GM10266 (cell line): ENCODE measurements around the gene MAZ.
"Not testable (repeated sequence)": the region's sequence is repeated elsewhere in the genome, so short reads cannot be mapped to it uniquely, and the experiment has no call there.

Source experiments
- DNase-seq: peaks from one replicate; pipeline ENCODE4 v3.0.0; 2012; ENCODE audit errors: extremely low spot score
- TF ChIP-seq, protein P1 (sequence below): IDR thresholded peaks from 2 replicates; pipeline ENCODE4 v1.5.1; 2012; ENCODE audit warnings: mild to moderate bottlenecking, low read depth; ENCODE audit not compliant: control insufficient read depth, insufficient read depth; ENCODE audit errors: missing control alignments

The MAZ gene

DNA sequence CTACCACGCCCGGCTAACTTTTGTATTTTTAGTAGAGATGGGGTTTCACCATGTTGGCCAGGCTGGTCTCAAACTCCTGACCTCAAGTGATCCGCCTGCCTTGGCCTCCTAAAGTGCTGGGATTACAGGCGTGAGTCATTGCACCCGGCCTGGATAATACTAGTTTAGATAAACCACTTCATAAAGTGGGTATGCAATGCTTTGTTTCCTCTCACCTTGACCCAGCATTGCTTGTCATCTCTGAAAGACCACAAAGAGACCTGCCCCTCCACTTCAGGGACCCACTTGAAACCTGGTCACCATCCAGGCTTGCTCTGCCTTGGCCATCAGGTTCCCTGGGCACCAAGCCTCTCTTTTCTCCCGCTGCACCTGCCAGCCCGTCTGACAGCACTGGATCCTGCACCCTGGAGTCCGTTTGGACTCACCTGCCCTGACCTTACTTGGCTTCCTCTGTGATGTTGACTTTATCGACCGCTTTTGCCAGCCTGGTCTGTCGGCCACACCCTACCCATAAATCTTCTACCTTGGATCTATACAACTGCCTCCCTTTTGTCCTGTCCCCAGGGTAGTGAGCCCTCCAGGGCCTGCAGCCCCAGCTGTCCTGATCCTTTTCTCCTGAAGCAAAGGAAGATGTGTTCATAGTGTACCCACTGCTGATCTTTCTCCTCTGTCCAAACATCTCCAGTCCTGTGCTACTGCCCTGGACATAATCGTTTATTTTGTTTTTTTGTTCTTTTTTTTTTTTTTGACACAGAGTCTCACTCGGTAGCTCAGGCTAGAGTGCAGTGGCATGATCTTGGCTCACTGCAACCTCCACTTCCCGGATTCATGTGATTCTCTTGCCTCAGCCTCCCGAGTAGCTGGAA is 40.9 kb upstream of the MAZ start:
- TF ChIP-seq, protein P1, sequence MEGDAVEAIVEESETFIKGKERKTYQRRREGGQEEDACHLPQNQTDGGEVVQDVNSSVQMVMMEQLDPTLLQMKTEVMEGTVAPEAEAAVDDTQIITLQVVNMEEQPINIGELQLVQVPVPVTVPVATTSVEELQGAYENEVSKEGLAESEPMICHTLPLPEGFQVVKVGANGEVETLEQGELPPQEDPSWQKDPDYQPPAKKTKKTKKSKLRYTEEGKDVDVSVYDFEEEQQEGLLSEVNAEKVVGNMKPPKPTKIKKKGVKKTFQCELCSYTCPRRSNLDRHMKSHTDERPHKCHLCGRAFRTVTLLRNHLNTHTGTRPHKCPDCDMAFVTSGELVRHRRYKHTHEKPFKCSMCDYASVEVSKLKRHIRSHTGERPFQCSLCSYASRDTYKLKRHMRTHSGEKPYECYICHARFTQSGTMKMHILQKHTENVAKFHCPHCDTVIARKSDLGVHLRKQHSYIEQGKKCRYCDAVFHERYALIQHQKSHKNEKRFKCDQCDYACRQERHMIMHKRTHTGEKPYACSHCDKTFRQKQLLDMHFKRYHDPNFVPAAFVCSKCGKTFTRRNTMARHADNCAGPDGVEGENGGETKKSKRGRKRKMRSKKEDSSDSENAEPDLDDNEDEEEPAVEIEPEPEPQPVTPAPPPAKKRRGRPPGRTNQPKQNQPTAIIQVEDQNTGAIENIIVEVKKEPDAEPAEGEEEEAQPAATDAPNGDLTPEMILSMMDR: no peak
- no peak for DNase-seq

DNA sequence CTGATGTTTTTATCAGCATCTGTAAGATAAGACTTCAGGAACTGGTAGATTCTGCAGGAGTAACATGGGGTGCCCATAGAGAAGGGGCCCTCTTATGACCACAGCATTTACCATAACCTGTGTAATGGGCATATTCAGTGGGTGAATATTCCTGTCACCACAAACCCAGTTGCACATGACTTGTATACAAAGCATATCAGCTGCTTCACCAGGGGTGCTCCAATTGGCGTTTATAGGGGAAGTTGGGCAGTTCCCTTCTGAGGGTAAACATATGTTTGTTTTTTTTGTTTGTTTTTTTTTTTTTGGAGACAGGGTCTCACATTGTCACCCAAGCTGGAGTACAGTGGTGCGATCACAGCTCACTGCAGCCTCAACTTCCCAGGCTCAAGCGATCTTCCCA is 39.8 kb upstream of the MAZ start:
- TF ChIP-seq, protein P1: no peak
- DNase-seq: no peak

DNA sequence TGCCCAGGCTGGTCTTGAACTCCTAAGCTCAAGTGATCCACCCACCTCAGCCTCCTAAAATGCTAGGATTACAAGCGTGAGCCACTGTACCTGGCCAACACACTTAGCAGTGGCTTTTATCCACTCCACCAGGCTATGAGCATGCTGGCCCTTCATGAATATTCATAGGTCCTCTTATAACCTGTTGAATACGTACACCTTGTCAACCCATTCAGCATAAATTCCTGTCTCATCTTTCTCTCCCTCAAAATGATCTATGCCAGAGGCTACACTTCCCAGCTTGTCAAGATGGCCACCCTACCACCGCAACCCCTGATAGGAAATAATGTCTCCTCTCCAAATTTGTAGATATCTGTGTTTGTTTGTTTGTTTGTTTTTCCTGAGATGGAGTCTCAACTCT is 39.3 kb upstream of the MAZ start:
- TF ChIP-seq, protein P1: no peak
- DNase-seq: no peak

DNA sequence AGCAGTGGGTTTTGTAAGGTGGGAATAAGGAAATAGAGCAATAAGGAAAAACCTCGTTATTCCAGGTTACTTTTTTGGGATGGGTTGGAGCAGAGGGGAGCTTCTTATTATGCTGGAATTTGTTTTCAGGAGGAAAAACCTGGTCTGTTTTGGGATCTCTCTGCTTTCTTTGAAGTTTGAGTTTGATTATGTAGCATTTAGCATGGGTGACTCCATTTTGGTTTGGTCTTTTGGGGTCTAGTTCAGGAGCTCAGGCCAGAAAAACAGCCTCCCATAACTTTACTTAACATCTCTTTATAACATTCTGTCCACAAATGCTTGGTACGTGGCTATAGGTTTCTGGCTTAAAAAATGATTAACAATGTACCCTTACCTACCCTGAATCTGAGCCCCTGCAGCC is 36.8 kb upstream of the MAZ start:
- TF ChIP-seq, protein P1: no peak
- no peak for DNase-seq

DNA sequence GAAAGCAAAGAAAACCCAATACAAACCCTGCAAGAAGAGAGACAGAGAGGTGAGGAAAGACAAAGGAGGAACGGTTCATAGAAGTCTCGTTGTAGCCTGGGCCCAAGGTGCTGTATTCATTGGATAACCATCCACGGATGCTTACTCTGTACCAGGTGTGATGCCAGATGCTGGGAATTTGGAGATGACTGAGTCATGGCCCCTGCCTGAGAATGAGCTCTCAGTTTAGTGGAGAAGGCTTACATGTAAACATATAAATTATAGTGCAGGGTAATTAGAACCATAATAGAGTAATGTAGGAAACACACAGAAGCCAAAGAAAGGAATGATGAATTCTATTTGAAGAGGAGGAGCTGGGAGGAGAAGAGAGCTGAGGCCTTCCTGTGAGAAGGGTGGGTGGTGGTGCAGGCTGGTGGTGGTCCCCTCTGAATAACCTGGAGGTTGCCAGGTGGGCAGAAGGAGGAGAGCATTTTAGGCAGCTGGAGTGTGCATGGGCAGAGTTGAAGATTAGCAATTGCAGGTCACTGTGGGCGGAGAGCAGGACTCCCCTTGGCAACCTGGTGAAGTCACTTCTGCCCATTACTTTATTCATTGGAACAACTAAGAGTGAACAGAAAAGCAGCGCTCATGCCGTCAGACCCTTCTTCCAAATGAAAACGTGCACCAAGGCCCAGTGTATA is 35.9 kb upstream of the MAZ start:
- DNase-seq: no peak

DNA sequence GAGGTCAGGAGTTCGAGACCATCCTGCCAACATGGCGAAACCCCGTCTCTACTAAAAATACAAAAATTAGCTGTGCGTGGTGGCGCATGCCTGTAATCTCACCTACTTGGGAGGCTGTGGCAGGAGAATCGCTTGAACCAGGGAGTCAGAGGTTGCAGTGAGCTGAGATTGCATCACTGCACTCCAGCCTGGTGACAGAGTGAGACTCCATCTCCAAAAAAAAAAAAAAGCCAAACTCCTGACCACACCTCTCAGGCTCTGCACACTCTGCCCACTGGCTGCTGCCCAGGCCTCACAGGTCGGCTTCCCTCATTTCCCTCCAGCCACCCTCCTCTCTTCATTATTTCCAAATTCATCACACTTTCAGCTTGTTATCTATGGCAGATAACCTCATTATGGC is 34.0 kb upstream of the MAZ start:
- not testable (repeated sequence) for DNase-seq

More for the DNA sequence above, 35.9 kb upstream of the MAZ start:
- TF ChIP-seq, protein P1: no peak

DNA sequence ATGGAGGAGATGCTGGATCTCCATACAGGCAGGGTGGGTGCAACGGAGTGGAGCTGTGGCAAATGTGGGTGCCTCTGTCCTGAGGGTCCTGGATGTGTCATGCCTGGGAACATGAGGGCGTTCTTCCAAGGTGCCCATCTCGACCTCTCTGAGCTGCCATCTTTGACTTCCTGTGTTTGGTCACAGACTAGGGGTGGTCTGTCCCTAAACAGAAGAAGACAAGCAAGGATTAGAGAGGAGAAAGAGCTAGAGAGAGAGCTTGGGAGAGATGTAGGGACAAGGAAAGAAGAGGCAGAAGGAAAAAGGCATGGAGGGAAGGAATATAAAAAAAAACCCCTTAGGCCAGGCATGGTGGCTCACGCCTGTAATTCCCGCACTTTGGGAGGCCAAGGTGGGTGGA is 31.6 kb upstream of the MAZ start:
- TF ChIP-seq, protein P1: no peak
- DNase-seq: no peak
